Measurements from ENCODE around the gene PI16.

PI16 gene

GRCh38 chr6:36954262-36954931, at the start of gene PI16:
Gene PI16, plus strand, starts transcription at chr6:36954738. Its CDS starts 23 bp downstream, at chr6:36954761.
- DNase-seq, result no peak

GRCh38 chr6:36904851-36905393, 49.6 kb upstream of the PI16 start:
- no peak for DNase-seq

- DNase-seq, result peak; percentile 85
Measured at GRCh38 chr6:36906539-36907325, 47.8 kb upstream of the PI16 start.

GRCh38 chr6:36907781-36908180, 46.8 kb upstream of the PI16 start:
- peak; percentile 86 for DNase-seq

- DNase-seq, result no peak
Measured at GRCh38 chr6:36908747-36909146, 45.8 kb upstream of the PI16 start.

GRCh38 chr6:36912030-36912454, 42.5 kb upstream of the PI16 start:
- no peak for DNase-seq

- no peak for DNase-seq
Measured at GRCh38 chr6:36912586-36912985, 42.0 kb upstream of the PI16 start.

- no peak for DNase-seq
Measured at GRCh38 chr6:36913082-36913481, 41.5 kb upstream of the PI16 start.

- DNase-seq, result no peak
Measured at GRCh38 chr6:36914227-36914794, 40.2 kb upstream of the PI16 start.

GRCh38 chr6:36915599-36915998, 38.9 kb upstream of the PI16 start:
- no peak for DNase-seq

GRCh38 chr6:36916126-36916525, 38.4 kb upstream of the PI16 start:
- DNase-seq, result no peak

GRCh38 chr6:36917541-36918193, 36.9 kb upstream of the PI16 start:
- DNase-seq, result no peak

GRCh38 chr6:36920049-36920448, 34.5 kb upstream of the PI16 start:
- no peak for DNase-seq

GRCh38 chr6:36920546-36920945, 34.0 kb upstream of the PI16 start:
- DNase-seq, result no peak

GRCh38 chr6:36924131-36924530, 30.4 kb upstream of the PI16 start:
- no peak for DNase-seq

- DNase-seq, result no peak
Measured at GRCh38 chr6:36924778-36925374, 29.7 kb upstream of the PI16 start.

GRCh38 chr6:36925809-36926208, 28.7 kb upstream of the PI16 start:
- no peak for DNase-seq

- DNase-seq, result no peak
Measured at GRCh38 chr6:36926708-36927513, 27.6 kb upstream of the PI16 start.

GRCh38 chr6:36927691-36928546, 26.6 kb upstream of the PI16 start:
- DNase-seq, result no peak

- DNase-seq, result no peak
Measured at GRCh38 chr6:36928547-36928918, 26.0 kb upstream of the PI16 start.

- no peak for DNase-seq
Measured at GRCh38 chr6:36929152-36929551, 25.4 kb upstream of the PI16 start.
